GM12891 (cell line): ENCODE measurements around the gene NT5C3A.

Source experiments
- POLR2A ChIP-seq: IDR thresholded peaks from 2 replicates; pipeline ENCODE4 v1.6.1; 2011; ENCODE audit warnings: low read depth, low read length, control low read depth
- POLR2AphosphoS5 ChIP-seq: IDR thresholded peaks from 2 replicates; pipeline ENCODE4 v1.6.1; 2011; ENCODE audit warnings: low read depth, low read length, control low read depth
- POU2F2 ChIP-seq: IDR thresholded peaks from 2 replicates; pipeline ENCODE4 v1.6.1; 2011; ENCODE audit warnings: low read depth, mild to moderate bottlenecking, control low read depth, low read length, moderate library complexity
- SPI1 ChIP-seq: IDR thresholded peaks from 2 replicates; pipeline ENCODE4 v1.6.1; 2011; ENCODE audit warnings: low read depth, low read length, control low read depth
- TAF1 ChIP-seq: IDR thresholded peaks from 2 replicates; pipeline ENCODE4 v1.6.1; 2011; ENCODE audit warnings: low read depth, low read length, control low read depth

DNA sequence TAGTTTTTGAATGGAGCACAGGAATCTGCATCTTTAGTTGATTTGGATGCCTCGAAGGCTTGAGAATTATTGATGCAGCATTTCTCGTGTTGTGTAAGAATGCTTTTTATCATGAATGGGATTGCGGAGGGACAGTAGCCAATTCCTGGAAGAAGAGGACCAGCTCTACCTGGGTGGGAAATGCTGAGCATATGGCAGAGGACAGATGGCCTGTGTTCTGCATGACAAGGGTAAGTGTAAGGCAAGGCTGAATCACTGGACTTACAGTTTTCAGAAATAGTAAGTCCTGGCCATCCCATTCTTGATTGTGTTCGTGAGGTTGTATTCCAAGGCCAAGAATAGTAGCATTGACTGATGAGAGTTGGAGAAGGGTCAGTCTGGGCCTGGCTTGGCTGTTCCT, 30.7 kb upstream of the NT5C3A start:
- no peak for TF ChIP-seq POLR2A
- no peak for TF ChIP-seq POLR2AphosphoS5
- TF ChIP-seq TAF1, result no peak
- no peak for TF ChIP-seq SPI1
- TF ChIP-seq POU2F2, result no peak
